HepG2 (cell line): ENCODE measurements around the gene CD248. TPM values are rescaled to one million over a fixed set of nuclear protein-coding genes. Genes with fewer than 3 reads are reported as not detected.

Experiments
- CENPT ChIP-seq: sonication (generic); formaldehyde crosslinking; IDR thresholded peaks from 2 replicates; pipeline ENCODE4 v1.8.0; 2022; ENCODE audit warnings: low read depth, mild to moderate bottlenecking, moderate library complexity, missing genetic modification reagents
- GZF1 ChIP-seq: sonication (generic); formaldehyde crosslinking; IDR thresholded peaks from 2 replicates; pipeline ENCODE4 v1.5.1; 2020; ENCODE audit warnings: mild to moderate bottlenecking, missing genetic modification reagents
- NFAT5 ChIP-seq: sonication (generic); formaldehyde crosslinking; IDR thresholded peaks from 2 replicates; pipeline ENCODE4 v1.4.0; 2020; ENCODE audit warnings: missing genetic modification reagents
- NFYB ChIP-seq: sonication (generic); formaldehyde crosslinking; IDR thresholded peaks from 2 replicates; pipeline ENCODE4 v1.4.0; 2020; ENCODE audit warnings: missing genetic modification reagents
- RNF219 ChIP-seq: sonication (generic); formaldehyde crosslinking; IDR thresholded peaks from 2 replicates; pipeline ENCODE4 v1.5.0; 2020; ENCODE audit warnings: mild to moderate bottlenecking, missing genetic modification reagents
- ZBTB3 ChIP-seq: sonication (generic); formaldehyde crosslinking; IDR thresholded peaks from 2 replicates; pipeline ENCODE4 v1.4.0; 2020; ENCODE audit warnings: low read depth, mild to moderate bottlenecking, moderate library complexity, missing genetic modification reagents, borderline replicate concordance
- ZBTB4 ChIP-seq: sonication (generic); formaldehyde crosslinking; IDR thresholded peaks from 2 replicates; pipeline ENCODE4 v1.4.0; 2020; ENCODE audit warnings: missing genetic modification reagents, mild to moderate bottlenecking, borderline replicate concordance
- ZBTB8A ChIP-seq: sonication (generic); formaldehyde crosslinking; IDR thresholded peaks from 2 replicates; pipeline ENCODE4 v1.4.0; 2020; ENCODE audit warnings: mild to moderate bottlenecking, low read depth, missing genetic modification reagents, borderline replicate concordance
- ZNF20 ChIP-seq: sonication (generic); formaldehyde crosslinking; IDR thresholded peaks from 2 replicates; pipeline ENCODE4 v1.4.0; 2020; ENCODE audit warnings: mild to moderate bottlenecking, moderate library complexity, missing genetic modification reagents
- ZNF333 ChIP-seq: sonication (generic); formaldehyde crosslinking; IDR thresholded peaks from 2 replicates; pipeline ENCODE4 v1.4.0; 2020; ENCODE audit warnings: mild to moderate bottlenecking, missing genetic modification reagents, borderline replicate concordance
- ZNF362 ChIP-seq: sonication (generic); formaldehyde crosslinking; IDR thresholded peaks from 2 replicates; pipeline ENCODE4 v1.4.0; 2020; ENCODE audit warnings: missing genetic modification reagents, mild to moderate bottlenecking, borderline replicate concordance
- ZNF431 ChIP-seq: sonication (generic); formaldehyde crosslinking; IDR thresholded peaks from 2 replicates; pipeline ENCODE4 v1.9.0; 2022; ENCODE audit warnings: missing genetic modification reagents, low read depth, mild to moderate bottlenecking, borderline replicate concordance
- ZNF629 ChIP-seq: sonication (generic); formaldehyde crosslinking; conservative IDR thresholded peaks from 2 replicates; pipeline ENCODE4 v1.5.0; 2020; ENCODE audit warnings: missing genetic modification reagents
- ZNF678 ChIP-seq: sonication (generic); formaldehyde crosslinking; IDR thresholded peaks from 2 replicates; pipeline ENCODE4 v1.4.0; 2020; ENCODE audit warnings: mild to moderate bottlenecking, missing genetic modification reagents
- ZNF703 ChIP-seq: sonication (generic); formaldehyde crosslinking; IDR thresholded peaks from 2 replicates; pipeline ENCODE4 v1.5.1; 2020; ENCODE audit warnings: missing genetic modification reagents, mild to moderate bottlenecking, moderate library complexity, borderline replicate concordance
- ZNF782 ChIP-seq: sonication (generic); formaldehyde crosslinking; IDR thresholded peaks from 2 replicates; pipeline ENCODE4 v1.4.0; 2020; ENCODE audit warnings: missing genetic modification reagents, mild to moderate bottlenecking, borderline replicate concordance
- polyA plus RNA-seq, 8 experiments: library from polyadenylated mRNA; depleted of rRNA in 3 of 8; stranded (reverse) in 7 of 8; unstranded in 1 of 8; fragments of >200 nt; fragmentation: Illumina TruSeq in 4 of 8; extraction: Trizol in 4 of 8; gene quantifications; 2 replicates each; pipeline versions ENCODE4 v1.2.1 to v1.2.3, GENCODE V29; 2011 to 2016; ENCODE audit warnings: low read depth in 4 of 8, missing spikeins in 1 of 8, mixed read lengths in 1 of 8; ENCODE audit not compliant: insufficient read depth in 1 of 8
- total RNA-seq, 5 experiments: library from RNA; depleted of rRNA; stranded (reverse); fragments of >200 nt; fragmentation: Illumina TruSeq; extraction: Trizol; gene quantifications; 2 replicates each; pipeline ENCODE4 v1.2.3, GENCODE V29; 2016; ENCODE audit warnings: low read depth in 1 of 5

CD248 gene
- total and polyA plus RNA-seq, 2 of the 13 experiments (the other 11 are each of a cell fraction or from before 2014, with no cell fraction given): 0.25 to 0.35 TPM

- TF ChIP-seq ZNF703 (CRISPR knock-in tag): no peak
- no peak for TF ChIP-seq NFAT5 (CRISPR knock-in tag)
- TF ChIP-seq ZNF431: no peak; the same call in 1 of the 2 replicates
- no peak for TF ChIP-seq NFYB (CRISPR knock-in tag)
- no peak for TF ChIP-seq CENPT
- no peak for TF ChIP-seq ZNF678 (CRISPR knock-in tag)
- TF ChIP-seq ZBTB8A: peak; percentile 89; the same call in 1 of the 2 replicates
- peak; percentile 94; the same call in 1 of the 2 replicates for TF ChIP-seq ZNF782 (CRISPR knock-in tag)
- TF ChIP-seq ZNF629 (CRISPR knock-in tag): no peak
- 0 out of 2 replicates have a peak, but pooled peaks have one; percentile 48 for TF ChIP-seq ZBTB4 (CRISPR knock-in tag)
- no peak for TF ChIP-seq ZNF333 (CRISPR knock-in tag)
- TF ChIP-seq ZNF362 (CRISPR knock-in tag): no peak; the same call in 1 of the 2 replicates
- peak; percentile 70 for TF ChIP-seq GZF1 (CRISPR knock-in tag)
- no peak for TF ChIP-seq RNF219 (CRISPR knock-in tag)
- no peak; the same call in 1 of the 2 replicates for TF ChIP-seq ZBTB3
- TF ChIP-seq ZNF20 (CRISPR knock-in tag): no peak
Measured at GRCh38 chr11:66311965-66312548, 4.8 kb downstream of the CD248 start (continued).
